WERI-Rb-1 (cell line): ENCODE measurements around the gene SIGLEC1.

Experiments used
- DNase-seq: peaks from one replicate; pipeline ENCODE4 v3.0.0-alpha.2; 2020
- H3K27ac ChIP-seq: fragments of 250-450 bp; sonication (Bioruptor Pico); 2 replicates; pipeline ENCODE4 v1.5.1; 2020; ENCODE audit warnings: mild to moderate bottlenecking, moderate library complexity
- H3K27me3 ChIP-seq: fragments of 250-450 bp; sonication (Bioruptor Pico); 2 replicates; pipeline ENCODE4 v1.5.1; 2021; ENCODE audit warnings: mild to moderate bottlenecking, low read depth, moderate library complexity; ENCODE audit not compliant: insufficient read depth, severe bottlenecking
- H3K36me3 ChIP-seq: fragments of 250-450 bp; sonication (Bioruptor Pico); 2 replicates; pipeline ENCODE4 v1.5.1; 2020; ENCODE audit warnings: mild to moderate bottlenecking, moderate library complexity
- H3K4me3 ChIP-seq: 2 replicates; pipeline ENCODE4 v1.5.1; 2011; ENCODE audit warnings: low read depth, mild to moderate bottlenecking, control low read depth, low read length
- H3K9me3 ChIP-seq: fragments of 250-450 bp; sonication (Bioruptor Pico); 2 replicates; pipeline ENCODE4 v1.5.1; 2021; ENCODE audit warnings: mild to moderate bottlenecking, moderate library complexity; ENCODE audit not compliant: severe bottlenecking
- TF ChIP-seq, protein P1 (sequence below): IDR thresholded peaks from 2 replicates; pipeline ENCODE4 v1.5.1; 2011; ENCODE audit warnings: low read depth, mild to moderate bottlenecking, control low read depth, inconsistent platforms, low read length

SIGLEC1 gene

DNA sequence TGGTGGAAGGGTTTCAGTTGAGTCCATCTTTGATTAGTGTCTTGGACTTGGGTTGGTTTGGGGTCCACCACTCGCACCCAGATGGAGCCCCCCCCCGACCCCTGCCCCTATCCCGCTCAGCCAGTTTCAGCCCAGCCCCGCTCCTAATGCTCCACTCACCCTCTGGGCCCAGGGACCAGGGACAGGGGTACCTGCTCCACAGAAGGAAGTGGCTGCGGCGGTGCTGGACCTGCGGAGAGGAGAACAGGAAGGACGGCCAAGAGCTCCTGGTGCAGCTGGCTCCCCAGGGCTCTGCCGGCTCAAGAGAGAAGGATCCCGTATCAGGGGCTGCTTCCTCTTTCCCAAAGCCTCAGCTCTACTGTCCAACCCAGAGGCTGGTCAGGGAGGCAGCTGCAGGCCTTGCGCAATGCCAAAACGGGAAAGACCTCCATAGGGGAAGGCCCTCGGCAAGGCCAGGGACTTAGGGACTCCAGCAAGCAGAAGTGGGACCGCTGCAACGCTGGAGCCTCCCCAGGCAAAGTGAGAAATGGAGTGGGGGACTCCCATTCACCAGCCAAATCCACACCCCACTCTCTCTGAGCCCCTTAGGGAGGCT, at the start of gene SIGLEC1:
TSS of gene SIGLEC1 (minus strand) at position 322 of the 595 bp plus-strand sequence. CDS start 5,472 bp downstream, outside the sequence.
- Histone ChIP-seq H3K27ac (no peak within 1 kb of the TSS), H3K27me3 (no peaks in the 10 kb centered on the region), H3K9me3 (no peaks in the 10 kb centered on the region), H3K4me3 (no peak within 1 kb of the TSS), H3K36me3 (no peaks in the 10 kb centered on the region)
- DNase-seq: no peak
- TF ChIP-seq, protein P1, sequence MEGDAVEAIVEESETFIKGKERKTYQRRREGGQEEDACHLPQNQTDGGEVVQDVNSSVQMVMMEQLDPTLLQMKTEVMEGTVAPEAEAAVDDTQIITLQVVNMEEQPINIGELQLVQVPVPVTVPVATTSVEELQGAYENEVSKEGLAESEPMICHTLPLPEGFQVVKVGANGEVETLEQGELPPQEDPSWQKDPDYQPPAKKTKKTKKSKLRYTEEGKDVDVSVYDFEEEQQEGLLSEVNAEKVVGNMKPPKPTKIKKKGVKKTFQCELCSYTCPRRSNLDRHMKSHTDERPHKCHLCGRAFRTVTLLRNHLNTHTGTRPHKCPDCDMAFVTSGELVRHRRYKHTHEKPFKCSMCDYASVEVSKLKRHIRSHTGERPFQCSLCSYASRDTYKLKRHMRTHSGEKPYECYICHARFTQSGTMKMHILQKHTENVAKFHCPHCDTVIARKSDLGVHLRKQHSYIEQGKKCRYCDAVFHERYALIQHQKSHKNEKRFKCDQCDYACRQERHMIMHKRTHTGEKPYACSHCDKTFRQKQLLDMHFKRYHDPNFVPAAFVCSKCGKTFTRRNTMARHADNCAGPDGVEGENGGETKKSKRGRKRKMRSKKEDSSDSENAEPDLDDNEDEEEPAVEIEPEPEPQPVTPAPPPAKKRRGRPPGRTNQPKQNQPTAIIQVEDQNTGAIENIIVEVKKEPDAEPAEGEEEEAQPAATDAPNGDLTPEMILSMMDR: no peak

DNA sequence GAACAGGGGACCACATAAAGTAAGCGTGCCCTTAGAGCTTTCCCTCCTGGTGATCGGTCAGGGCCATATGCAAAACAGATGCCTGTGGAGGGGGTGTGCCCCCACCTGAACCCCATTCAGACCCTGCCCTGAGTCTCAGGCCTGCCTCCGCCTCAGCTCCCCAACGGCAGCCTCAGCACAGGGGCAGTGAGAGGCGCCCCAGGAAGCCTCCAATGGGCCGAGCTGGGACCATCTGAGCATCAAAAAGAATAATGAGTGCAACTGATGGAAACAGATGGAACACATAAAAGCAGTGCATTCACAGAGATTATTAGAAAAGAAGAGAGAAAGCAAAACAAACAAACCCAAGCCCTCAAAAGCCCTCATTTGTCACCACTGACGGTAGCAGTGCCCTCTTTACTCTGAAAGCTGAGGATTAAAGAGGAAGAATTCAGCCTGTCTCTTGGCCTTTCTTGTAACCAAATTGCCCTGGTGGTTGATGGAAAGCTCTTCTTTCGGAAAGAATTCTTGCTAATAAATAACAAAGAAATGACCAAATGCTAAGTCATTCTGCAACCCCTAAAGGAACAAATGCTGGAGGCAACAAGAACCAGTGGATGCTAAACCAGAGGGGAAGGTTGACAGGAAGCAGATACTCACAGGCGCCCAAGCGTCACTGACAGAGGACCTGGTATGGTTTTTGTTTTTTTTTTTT, 48.4 kb upstream of the SIGLEC1 start:
- no peaks in the 10 kb centered on the region for H3K9me3 ChIP-seq
- H3K4me3 ChIP-seq: no peak overlapping the region
- TF ChIP-seq, protein P1: no peak
- DNase-seq: no peak
- no peak overlapping the region for H3K27ac ChIP-seq
- no peaks in the 10 kb centered on the region for H3K27me3 ChIP-seq
- peaks cover 24% of the 10 kb centered on the region for H3K36me3 ChIP-seq

DNA sequence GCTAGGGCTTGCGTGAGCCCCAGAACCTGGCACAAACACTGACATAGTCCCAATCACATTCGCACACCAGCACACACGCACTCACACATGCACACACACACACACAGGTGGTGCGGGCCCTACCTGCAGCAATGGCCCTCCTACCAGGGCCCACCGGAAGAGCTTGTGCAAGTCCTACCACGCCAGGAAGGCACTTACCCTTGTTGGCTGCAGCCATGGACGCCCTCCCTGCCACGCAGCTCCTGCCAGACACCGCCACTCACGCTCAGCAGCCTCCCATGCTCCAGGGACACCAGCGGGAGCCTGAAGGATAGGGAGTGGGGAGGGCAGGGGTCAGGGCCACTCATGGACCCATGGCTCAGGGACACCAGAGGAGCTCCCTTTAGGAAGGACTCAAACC, 47.5 kb upstream of the SIGLEC1 start:
- Histone ChIP-seq H3K4me3 (no peak overlapping the region), H3K27ac (no peak overlapping the region), H3K9me3 (no peaks in the 10 kb centered on the region), H3K27me3 (no peaks in the 10 kb centered on the region), H3K36me3 (peaks cover 24% of the 10 kb centered on the region)
- DNase-seq: no peak
- TF ChIP-seq, protein P1: no peak

DNA sequence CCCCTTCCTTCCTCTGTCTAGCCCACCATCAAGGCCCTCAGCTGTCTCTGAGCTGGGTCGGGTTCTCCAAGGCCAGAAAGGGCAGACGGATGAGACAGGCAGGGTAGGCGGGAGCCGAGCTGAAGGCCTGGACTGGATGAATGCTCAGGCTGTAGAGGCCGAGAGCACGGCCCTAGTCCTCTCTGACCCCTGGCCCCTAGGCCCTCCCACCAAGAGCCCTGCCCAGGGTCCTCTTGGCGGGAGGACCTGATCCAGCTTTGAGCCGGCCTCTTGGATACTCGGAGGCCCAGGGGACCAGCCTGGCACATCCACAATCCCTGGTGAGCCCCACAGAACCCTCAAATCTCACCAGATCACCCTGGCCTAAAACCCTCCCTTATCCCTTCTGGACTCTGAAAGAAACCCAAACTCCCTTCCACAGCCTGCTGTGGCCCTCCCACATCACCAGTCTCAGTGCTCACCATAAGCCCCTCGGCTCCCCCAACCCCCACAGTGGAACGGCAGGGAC, 47.0 kb upstream of the SIGLEC1 start:
- no peak overlapping the region for H3K4me3 ChIP-seq
- no peak overlapping the region for H3K27ac ChIP-seq
- no peaks in the 10 kb centered on the region for H3K27me3 ChIP-seq
- H3K36me3 ChIP-seq: peaks cover 24% of the 10 kb centered on the region
- TF ChIP-seq, protein P1: no peak
- H3K9me3 ChIP-seq: no peaks in the 10 kb centered on the region
- no peak for DNase-seq

DNA sequence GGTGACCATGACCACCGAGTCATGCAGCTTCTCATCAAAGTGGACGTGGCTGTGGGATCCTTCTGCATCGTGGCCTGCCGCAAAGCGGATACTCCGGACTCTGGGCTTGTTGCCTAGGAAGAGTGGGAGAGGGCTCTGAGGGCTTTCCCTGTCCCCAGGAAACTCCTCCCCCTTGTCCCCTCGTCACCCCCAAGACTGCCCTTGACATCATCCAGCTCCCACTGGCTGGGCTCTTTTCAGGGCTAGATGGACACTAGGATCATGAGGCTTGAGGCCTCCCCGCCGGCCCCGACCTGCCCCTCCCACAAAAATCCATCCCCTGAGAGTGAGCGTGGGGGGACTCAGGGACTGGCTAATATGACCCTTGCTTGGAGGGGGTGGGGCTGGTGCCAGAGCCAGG, 46.2 kb upstream of the SIGLEC1 start:
- Histone ChIP-seq H3K27ac (no peak overlapping the region), H3K9me3 (no peaks in the 10 kb centered on the region), H3K27me3 (no peaks in the 10 kb centered on the region), H3K36me3 (peaks cover 24% of the 10 kb centered on the region), H3K4me3 (no peak overlapping the region)
- TF ChIP-seq, protein P1: no peak
- DNase-seq: no peak

DNA sequence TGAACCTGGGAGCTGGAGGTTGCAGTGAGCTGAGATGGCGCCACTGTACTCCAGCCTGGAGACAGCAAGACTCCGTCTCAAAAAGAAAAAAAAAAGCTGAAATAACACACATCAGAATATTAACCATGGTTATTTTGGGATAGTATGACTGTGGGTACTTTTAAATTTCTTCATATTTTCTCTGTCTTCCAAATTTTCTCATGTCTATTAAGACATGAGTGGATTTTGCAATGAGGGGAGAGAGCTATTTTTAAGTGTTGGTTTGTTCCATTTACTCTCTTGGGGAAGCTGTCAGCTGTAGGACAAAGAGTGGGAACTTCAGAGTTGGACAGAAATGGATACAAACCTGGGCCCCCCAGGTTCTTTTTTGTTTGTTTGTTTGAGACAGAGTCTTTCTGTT, 44.9 kb upstream of the SIGLEC1 start:
- H3K36me3 ChIP-seq: peaks cover 29% of the 10 kb centered on the region
- no peaks in the 10 kb centered on the region for H3K27me3 ChIP-seq
- H3K27ac ChIP-seq: no peak overlapping the region
- no peaks in the 10 kb centered on the region for H3K9me3 ChIP-seq
- TF ChIP-seq, protein P1: no peak
- no peak overlapping the region for H3K4me3 ChIP-seq
- DNase-seq: no peak
